Neural crest cell (in vitro differentiated cells): ENCODE results near the gene FBXW8. TPM values are rescaled to one million over a fixed set of nuclear protein-coding genes. Genes with fewer than 3 reads are reported as not detected.

Source experiments
- DNase-seq: peaks from one replicate; pipeline ENCODE4 v3.0.0; 2021; ENCODE audit warnings: low read depth, mixed read lengths, low spot score
- H3K27ac Mint-ChIP-seq: one replicate; pipeline ENCODE4 v1.8.0; 2021; ENCODE audit warnings: mild to moderate bottlenecking, mixed read lengths; ENCODE audit not compliant: unreplicated experiment
- H3K27me3 Mint-ChIP-seq: 2 replicates; pipeline ENCODE4 v1.8.0; 2021; ENCODE audit warnings: low read depth, mild to moderate bottlenecking, mixed read lengths
- H3K36me3 Mint-ChIP-seq: 2 replicates; pipeline ENCODE4 v1.8.0; 2021; ENCODE audit warnings: low read depth, mild to moderate bottlenecking, mixed read lengths
- H3K4me1 Mint-ChIP-seq: 2 replicates; pipeline ENCODE4 v1.8.0; 2021; ENCODE audit warnings: mixed read lengths
- H3K4me3 Mint-ChIP-seq: one replicate; pipeline ENCODE4 v1.8.0; 2021; ENCODE audit warnings: mild to moderate bottlenecking, mixed read lengths
- H3K9me3 Mint-ChIP-seq: 2 replicates; pipeline ENCODE4 v1.8.0; 2021; ENCODE audit warnings: mixed read lengths
- CTCF ChIP-seq: fragments of 200-600 bp; sonication (generic); conservative IDR thresholded peaks from 2 replicates; pipeline ENCODE4 v1.5.0; 2021; ENCODE audit warnings: antibody characterized with exemption, mild to moderate bottlenecking
- total RNA-seq: library from RNA; stranded (reverse); gene quantifications from 2 replicates; pipeline ENCODE4 v1.2.1, GENCODE V29; 2021

Gene FBXW8
- total RNA-seq, 1 donor from 2014 or later, result 34.8 TPM

- Mint-ChIP-seq H3K27ac (no peak overlapping the region), H3K36me3 (peaks cover 10% of the 10 kb centered on the region), H3K4me1 (peaks cover 11% of the 10 kb centered on the region), H3K9me3 (no peaks in the 10 kb centered on the region), H3K4me3 (no peak overlapping the region), H3K27me3 (no peaks in the 10 kb centered on the region)
- no peak for TF ChIP-seq CTCF
- DNase-seq, result no peak
Observed at GRCh38 chr12:116919706-116920485, 9.1 kb downstream of the FBXW8 start.

GRCh38 chr12:116920939-116921338, 10.2 kb downstream of the FBXW8 start:
- no peaks in the 10 kb centered on the region for H3K9me3 Mint-ChIP-seq

GRCh38 chr12:116922194-116922897, 11.6 kb downstream of the FBXW8 start:
- no peaks in the 10 kb centered on the region for H3K27me3 Mint-ChIP-seq
- H3K9me3 Mint-ChIP-seq, result no peaks in the 10 kb centered on the region
- H3K4me1 Mint-ChIP-seq, result no peaks in the 10 kb centered on the region
- no peak for TF ChIP-seq CTCF
- DNase-seq, result no peak
- no peak overlapping the region for H3K4me3 Mint-ChIP-seq
- H3K27ac Mint-ChIP-seq, result no peak overlapping the region
- peaks cover 3% of the 10 kb centered on the region for H3K36me3 Mint-ChIP-seq

More at GRCh38 chr12:116920939-116921338, 10.2 kb downstream of the FBXW8 start:
- Mint-ChIP-seq H3K27ac (no peak overlapping the region), H3K4me3 (no peak overlapping the region), H3K4me1 (peaks cover 8% of the 10 kb centered on the region), H3K36me3 (peaks cover 6% of the 10 kb centered on the region), H3K27me3 (no peaks in the 10 kb centered on the region)
- no peak for TF ChIP-seq CTCF
- DNase-seq, result no peak

- H3K9me3 Mint-ChIP-seq, result no peaks in the 10 kb centered on the region
- DNase-seq, result no peak
- H3K27ac Mint-ChIP-seq, result no peak overlapping the region
- H3K4me1 Mint-ChIP-seq, result no peaks in the 10 kb centered on the region
- peaks cover 10% of the 10 kb centered on the region for H3K36me3 Mint-ChIP-seq
- H3K27me3 Mint-ChIP-seq, result no peaks in the 10 kb centered on the region
- TF ChIP-seq CTCF, result no peak
- H3K4me3 Mint-ChIP-seq, result no peak overlapping the region
Observed at GRCh38 chr12:116924558-116925453, 14.1 kb downstream of the FBXW8 start.
